Measurements from ENCODE around the gene MGST2. TPM values are rescaled to one million over a fixed set of nuclear protein-coding genes. Genes with fewer than 3 reads are reported as not detected.
A peak's percentile ranks its signal among the peaks of the same experiment; 100 is the strongest.

MGST2 gene
- total and polyA plus RNA-seq, 2 experiments from 2014 or later = 4.6 to 19.1 TPM

- peak; percentile 64 for DNase-seq (ENCODE audit: low spot score)
- peaks cover 20% of the 10 kb centered on the region for H3K27me3 ChIP-seq (ENCODE audit: insufficient read depth)
- no peak overlapping the region for H3K27ac ChIP-seq (ENCODE audit: low read depth)
- H3K36me3 Mint-ChIP-seq (ENCODE audit: low read depth) = peaks cover 2% of the 10 kb centered on the region; the same call in 1 of the 3 replicates
- H3K9me3 Mint-ChIP-seq = peaks cover 12% of the 10 kb centered on the region
- no peaks in the 10 kb centered on the region for H4K20me1 ChIP-seq (replicated peaks; ENCODE audit: insufficient read depth)
- no peaks in the 10 kb centered on the region for H3K9me2 ChIP-seq (ENCODE audit: insufficient read depth)
- H3F3A ChIP-seq (replicated peaks; ENCODE audit: low read depth) = no peaks in the 10 kb centered on the region
- H3K4me1 Mint-ChIP-seq = peaks cover 23% of the 10 kb centered on the region
- peak overlapping the region; percentile 56; the same call in 1 of the 2 replicates for H2AFZ ChIP-seq
- H3K27ac Mint-ChIP-seq = no peak overlapping the region
- H3K27me3 Mint-ChIP-seq (ENCODE audit: insufficient read depth, low read depth, poor library complexity) = peaks cover 14% of the 10 kb centered on the region
- H3K36me3 ChIP-seq (ENCODE audit: insufficient read depth) = no peaks in the 10 kb centered on the region; the same call in 1 of the 2 replicates
- ATAC-seq = peak; percentile 92
- H3K4me2 ChIP-seq = peak overlapping the region; percentile 72
- H3K4me1 ChIP-seq (ENCODE audit: insufficient read depth) = peaks cover under 1% of the 10 kb centered on the region; the same call in 1 of the 2 replicates
- H3K4me3 Mint-ChIP-seq = peak overlapping the region; percentile 68
- peak overlapping the region; percentile 49 for H3K4me3 ChIP-seq
- H3K79me2 ChIP-seq (replicated peaks; ENCODE audit: insufficient read depth) = no peaks in the 10 kb centered on the region
- no peak for TF ChIP-seq EZH2 (IDR thresholded peaks at IDR 0.05; ENCODE audit: low read depth, unreplicated experiment)
- TF ChIP-seq, protein P1, sequence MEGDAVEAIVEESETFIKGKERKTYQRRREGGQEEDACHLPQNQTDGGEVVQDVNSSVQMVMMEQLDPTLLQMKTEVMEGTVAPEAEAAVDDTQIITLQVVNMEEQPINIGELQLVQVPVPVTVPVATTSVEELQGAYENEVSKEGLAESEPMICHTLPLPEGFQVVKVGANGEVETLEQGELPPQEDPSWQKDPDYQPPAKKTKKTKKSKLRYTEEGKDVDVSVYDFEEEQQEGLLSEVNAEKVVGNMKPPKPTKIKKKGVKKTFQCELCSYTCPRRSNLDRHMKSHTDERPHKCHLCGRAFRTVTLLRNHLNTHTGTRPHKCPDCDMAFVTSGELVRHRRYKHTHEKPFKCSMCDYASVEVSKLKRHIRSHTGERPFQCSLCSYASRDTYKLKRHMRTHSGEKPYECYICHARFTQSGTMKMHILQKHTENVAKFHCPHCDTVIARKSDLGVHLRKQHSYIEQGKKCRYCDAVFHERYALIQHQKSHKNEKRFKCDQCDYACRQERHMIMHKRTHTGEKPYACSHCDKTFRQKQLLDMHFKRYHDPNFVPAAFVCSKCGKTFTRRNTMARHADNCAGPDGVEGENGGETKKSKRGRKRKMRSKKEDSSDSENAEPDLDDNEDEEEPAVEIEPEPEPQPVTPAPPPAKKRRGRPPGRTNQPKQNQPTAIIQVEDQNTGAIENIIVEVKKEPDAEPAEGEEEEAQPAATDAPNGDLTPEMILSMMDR (conservative IDR thresholded peaks at IDR 0.05; ENCODE audit: low read depth in 2 of 2) = peak; percentile 59 to 79
Observed at GRCh38 chr4:139633661-139634060, 32.0 kb upstream of the MGST2 start.

GRCh38 chr4:139635966-139636365, 29.7 kb upstream of the MGST2 start:
- Mint-ChIP-seq H3K9me3 (peaks cover 15% of the 10 kb centered on the region), H3K36me3 (ENCODE audit: low read depth) (peaks cover 6% of the 10 kb centered on the region; the same call in 1 of the 3 replicates), H3K27ac (no peak overlapping the region), H3K4me1 (peaks cover 18% of the 10 kb centered on the region), H3K27me3 (ENCODE audit: insufficient read depth, low read depth, poor library complexity) (peaks cover 16% of the 10 kb centered on the region), H3K4me3 (no peak overlapping the region)
- 0 out of 2 replicates have a peak, but pooled peaks cover 2% of the 10 kb centered on the region for H3K9me2 ChIP-seq (ENCODE audit: insufficient read depth)
- H3F3A ChIP-seq (replicated peaks; ENCODE audit: low read depth) = no peaks in the 10 kb centered on the region
- ATAC-seq (no peak), DNase-seq (ENCODE audit: low spot score) (no peak)
- H3K27me3 ChIP-seq (ENCODE audit: insufficient read depth) = peaks cover 8% of the 10 kb centered on the region
- H3K4me3 ChIP-seq = no peak overlapping the region
- H2AFZ ChIP-seq = no peak overlapping the region
- no peaks in the 10 kb centered on the region for H4K20me1 ChIP-seq (replicated peaks; ENCODE audit: insufficient read depth)
- H3K4me1 ChIP-seq (ENCODE audit: insufficient read depth) = no peaks in the 10 kb centered on the region; the same call in 1 of the 2 replicates
- no peaks in the 10 kb centered on the region; the same call in 1 of the 2 replicates for H3K36me3 ChIP-seq (ENCODE audit: insufficient read depth)
- no peaks in the 10 kb centered on the region for H3K79me2 ChIP-seq (replicated peaks; ENCODE audit: insufficient read depth)
- H3K27ac ChIP-seq (ENCODE audit: low read depth) = no peak overlapping the region
- no peak overlapping the region for H3K4me2 ChIP-seq
- no peak for TF ChIP-seq CREB1 (CRISPR knock-in tag; IDR thresholded peaks at IDR 0.05; ENCODE audit: low read depth)
- TF ChIP-seq, protein P1 (conservative IDR thresholded peaks at IDR 0.05; ENCODE audit: low read depth in 2 of 2) = no peak
- TF ChIP-seq ZNF331 (CRISPR knock-in tag; IDR thresholded peaks at IDR 0.05; ENCODE audit: low read depth) = no peak
- no peak for TF ChIP-seq JUNB (IDR thresholded peaks at IDR 0.05; ENCODE audit: unreplicated experiment)
- TF ChIP-seq REST (IDR thresholded peaks at IDR 0.05; ENCODE audit: unreplicated experiment) = no peak
- no peak for TF ChIP-seq STAT1 (IDR thresholded peaks at IDR 0.05; ENCODE audit: unreplicated experiment)
- no peak for TF ChIP-seq EZH2phosphoT487 (IDR thresholded peaks at IDR 0.05; ENCODE audit: unreplicated experiment)

All from GM23338 (cell line).